Measurements from ENCODE around the gene PAPOLG.

DNA sequence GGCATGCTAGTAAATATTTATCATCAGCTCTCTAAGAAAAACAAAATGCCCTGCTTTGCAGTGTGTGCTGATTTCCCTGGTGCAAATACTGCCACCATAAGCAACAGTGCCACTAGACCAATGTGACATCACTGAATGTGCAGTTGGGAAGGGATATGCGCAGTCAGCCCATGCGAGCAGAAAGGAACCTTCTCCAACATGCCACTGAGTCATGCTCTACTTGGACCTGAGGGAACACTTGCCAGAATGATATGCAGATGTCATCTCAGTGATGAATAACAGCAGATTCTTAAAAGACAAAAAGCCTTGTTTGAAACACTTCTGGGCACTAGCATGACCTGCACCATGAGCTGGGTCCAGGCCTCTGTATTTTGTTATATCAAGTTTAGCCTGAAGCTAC, 70.0 kb downstream of the PAPOLG start:
- TF ChIP-seq, protein P1, sequence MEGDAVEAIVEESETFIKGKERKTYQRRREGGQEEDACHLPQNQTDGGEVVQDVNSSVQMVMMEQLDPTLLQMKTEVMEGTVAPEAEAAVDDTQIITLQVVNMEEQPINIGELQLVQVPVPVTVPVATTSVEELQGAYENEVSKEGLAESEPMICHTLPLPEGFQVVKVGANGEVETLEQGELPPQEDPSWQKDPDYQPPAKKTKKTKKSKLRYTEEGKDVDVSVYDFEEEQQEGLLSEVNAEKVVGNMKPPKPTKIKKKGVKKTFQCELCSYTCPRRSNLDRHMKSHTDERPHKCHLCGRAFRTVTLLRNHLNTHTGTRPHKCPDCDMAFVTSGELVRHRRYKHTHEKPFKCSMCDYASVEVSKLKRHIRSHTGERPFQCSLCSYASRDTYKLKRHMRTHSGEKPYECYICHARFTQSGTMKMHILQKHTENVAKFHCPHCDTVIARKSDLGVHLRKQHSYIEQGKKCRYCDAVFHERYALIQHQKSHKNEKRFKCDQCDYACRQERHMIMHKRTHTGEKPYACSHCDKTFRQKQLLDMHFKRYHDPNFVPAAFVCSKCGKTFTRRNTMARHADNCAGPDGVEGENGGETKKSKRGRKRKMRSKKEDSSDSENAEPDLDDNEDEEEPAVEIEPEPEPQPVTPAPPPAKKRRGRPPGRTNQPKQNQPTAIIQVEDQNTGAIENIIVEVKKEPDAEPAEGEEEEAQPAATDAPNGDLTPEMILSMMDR (IDR thresholded peaks at IDR 0.05; ENCODE audit: insufficient read depth, low read length, poor library complexity, severe bottlenecking): no peak
- no peak for TF ChIP-seq EZH2phosphoT487 (conservative IDR thresholded peaks at IDR 0.05; ENCODE audit: low read length)

Measured in SU-DHL-6 (cell line).